ENCODE results near the gene GLDC. TPM values are rescaled to one million over a fixed set of nuclear protein-coding genes. Genes with fewer than 3 reads are reported as not detected.

GLDC gene
- polyA plus RNA-seq, 2 donors, result 2.3 to 2.7 TPM

- Histone ChIP-seq H3K4me3 (ENCODE audit: low read depth in 1 of 2, low read length in 2 of 2) (no peak overlapping the region), H3K9me3 (ENCODE audit: control insufficient read depth in 2 of 2, insufficient read depth in 1 of 2, low read depth in 1 of 2, low read length in 1 of 2) (no peaks in the 10 kb centered on the region), H3K27me3 (ENCODE audit: control insufficient read depth in 1 of 2, insufficient read depth in 2 of 2, low read length in 2 of 2) (no peaks in the 10 kb centered on the region), H3K4me1 (ENCODE audit: control insufficient read depth in 2 of 2, insufficient read depth in 2 of 2, low read length in 1 of 2) (no peaks in the 10 kb centered on the region), H3K27ac (ENCODE audit: low read depth in 2 of 2, low read length in 1 of 2) (no peak overlapping the region), H3K36me3 (ENCODE audit: control insufficient read depth in 2 of 2, insufficient read depth in 2 of 2, low read length in 1 of 2) (no peaks in the 10 kb centered on the region)
- WGBS, 2 donors, result 93 to 96% methylated on average over 2 of the region's 2 CpGs
Observed at GRCh38 chr9:6506571-6506970, 139.0 kb downstream of the GLDC start.

- Histone ChIP-seq H3K27me3 (ENCODE audit: control insufficient read depth in 1 of 2, insufficient read depth in 2 of 2, low read length in 2 of 2) (no peaks in the 10 kb centered on the region), H3K27ac (ENCODE audit: low read depth in 2 of 2, low read length in 1 of 2) (no peak overlapping the region), H3K4me1 (ENCODE audit: control insufficient read depth in 2 of 2, insufficient read depth in 2 of 2, low read length in 1 of 2) (no peaks in the 10 kb centered on the region), H3K36me3 (ENCODE audit: control insufficient read depth in 2 of 2, insufficient read depth in 2 of 2, low read length in 1 of 2) (peaks cover 6 to 10% of the 10 kb centered on the region in 2 donors), H3K9me3 (ENCODE audit: control insufficient read depth in 2 of 2, insufficient read depth in 1 of 2, low read depth in 1 of 2, low read length in 1 of 2) (no peaks in the 10 kb centered on the region), H3K4me3 (ENCODE audit: low read depth in 1 of 2, low read length in 2 of 2) (no peak overlapping the region)
- 88 to 97% methylated on average over 3 of the region's 3 CpGs for WGBS, 2 donors
Observed at GRCh38 chr9:6502399-6502798, 143.1 kb downstream of the GLDC start.

- no peaks in the 10 kb centered on the region for H3K9me3 ChIP-seq (ENCODE audit: control insufficient read depth in 2 of 2, insufficient read depth in 1 of 2, low read depth in 1 of 2, low read length in 1 of 2)
- no peaks in the 10 kb centered on the region for H3K27me3 ChIP-seq (ENCODE audit: control insufficient read depth in 1 of 2, insufficient read depth in 2 of 2, low read length in 2 of 2)
- H3K27ac ChIP-seq (ENCODE audit: low read depth in 2 of 2, low read length in 1 of 2), result no peak overlapping the region
- H3K4me3 ChIP-seq (ENCODE audit: low read depth in 1 of 2, low read length in 2 of 2), result no peak overlapping the region
- peaks cover 10% of the 10 kb centered on the region in 2 donors for H3K36me3 ChIP-seq (ENCODE audit: control insufficient read depth in 2 of 2, insufficient read depth in 2 of 2, low read length in 1 of 2)
- H3K4me1 ChIP-seq (ENCODE audit: control insufficient read depth in 2 of 2, insufficient read depth in 2 of 2, low read length in 1 of 2), result no peaks in the 10 kb centered on the region
- 83 to 87% methylated on average over 2 of the region's 2 CpGs for WGBS, 2 donors
Observed at GRCh38 chr9:6501526-6502210, 143.9 kb downstream of the GLDC start.

- WGBS, 2 donors, result 95 to 100% methylated on average over 1 of the region's 1 CpG
- H3K9me3 ChIP-seq (ENCODE audit: control insufficient read depth in 2 of 2, insufficient read depth in 1 of 2, low read depth in 1 of 2, low read length in 1 of 2), result no peaks in the 10 kb centered on the region
- H3K4me1 ChIP-seq (ENCODE audit: control insufficient read depth in 2 of 2, insufficient read depth in 2 of 2, low read length in 1 of 2), result no peaks in the 10 kb centered on the region
- no peak overlapping the region for H3K4me3 ChIP-seq (ENCODE audit: low read depth in 1 of 2, low read length in 2 of 2)
- no peak overlapping the region for H3K27ac ChIP-seq (ENCODE audit: low read depth in 2 of 2, low read length in 1 of 2)
- H3K36me3 ChIP-seq (ENCODE audit: control insufficient read depth in 2 of 2, insufficient read depth in 2 of 2, low read length in 1 of 2), result peaks cover 10% of the 10 kb centered on the region in 2 donors
- H3K27me3 ChIP-seq (ENCODE audit: control insufficient read depth in 1 of 2, insufficient read depth in 2 of 2, low read length in 2 of 2), result no peaks in the 10 kb centered on the region
Observed at GRCh38 chr9:6498982-6499381, 146.5 kb downstream of the GLDC start.

- WGBS, 2 donors, result 90 to 100% methylated on average over 1 of the region's 1 CpG
- no peak overlapping the region for H3K4me3 ChIP-seq (ENCODE audit: low read depth in 1 of 2, low read length in 2 of 2)
- H3K4me1 ChIP-seq (ENCODE audit: control insufficient read depth in 2 of 2, insufficient read depth in 2 of 2, low read length in 1 of 2), result no peaks in the 10 kb centered on the region
- H3K27me3 ChIP-seq (ENCODE audit: control insufficient read depth in 1 of 2, insufficient read depth in 2 of 2, low read length in 2 of 2), result no peaks in the 10 kb centered on the region
- no peak overlapping the region for H3K27ac ChIP-seq (ENCODE audit: low read depth in 2 of 2, low read length in 1 of 2)
- H3K36me3 ChIP-seq (ENCODE audit: control insufficient read depth in 2 of 2, insufficient read depth in 2 of 2, low read length in 1 of 2), result peaks cover 10 to 14% of the 10 kb centered on the region in 2 donors
- no peaks in the 10 kb centered on the region for H3K9me3 ChIP-seq (ENCODE audit: control insufficient read depth in 2 of 2, insufficient read depth in 1 of 2, low read depth in 1 of 2, low read length in 1 of 2)
Observed at GRCh38 chr9:6495466-6495865, 150.1 kb downstream of the GLDC start.

GRCh38 chr9:6490863-6491262, 154.7 kb downstream of the GLDC start:
- no peaks in the 10 kb centered on the region for H3K9me3 ChIP-seq (ENCODE audit: control insufficient read depth in 2 of 2, insufficient read depth in 1 of 2, low read depth in 1 of 2, low read length in 1 of 2)
- WGBS, 2 donors, result 86 to 97% methylated on average over 2 of the region's 2 CpGs
- peaks cover 2 to 4% of the 10 kb centered on the region in 2 donors for H3K36me3 ChIP-seq (ENCODE audit: control insufficient read depth in 2 of 2, insufficient read depth in 2 of 2, low read length in 1 of 2)
- no peak overlapping the region for H3K27ac ChIP-seq (ENCODE audit: low read depth in 2 of 2, low read length in 1 of 2)
- no peaks in the 10 kb centered on the region for H3K27me3 ChIP-seq (ENCODE audit: control insufficient read depth in 1 of 2, insufficient read depth in 2 of 2, low read length in 2 of 2)
- H3K4me3 ChIP-seq (ENCODE audit: low read depth in 1 of 2, low read length in 2 of 2), result no peak overlapping the region
- no peaks in the 10 kb centered on the region for H3K4me1 ChIP-seq (ENCODE audit: control insufficient read depth in 2 of 2, insufficient read depth in 2 of 2, low read length in 1 of 2)

- 83 to 98% methylated on average over 1 of the region's 1 CpG for WGBS, 2 donors
- Histone ChIP-seq H3K9me3 (ENCODE audit: control insufficient read depth in 2 of 2, insufficient read depth in 1 of 2, low read depth in 1 of 2, low read length in 1 of 2) (no peaks in the 10 kb centered on the region), H3K27me3 (ENCODE audit: control insufficient read depth in 1 of 2, insufficient read depth in 2 of 2, low read length in 2 of 2) (no peaks in the 10 kb centered on the region), H3K36me3 (ENCODE audit: control insufficient read depth in 2 of 2, insufficient read depth in 2 of 2, low read length in 1 of 2) (peaks cover 4% of the 10 kb centered on the region in 2 donors), H3K4me3 (ENCODE audit: low read depth in 1 of 2, low read length in 2 of 2) (no peak overlapping the region), H3K27ac (ENCODE audit: low read depth in 2 of 2, low read length in 1 of 2) (no peak overlapping the region), H3K4me1 (ENCODE audit: control insufficient read depth in 2 of 2, insufficient read depth in 2 of 2, low read length in 1 of 2) (no peaks in the 10 kb centered on the region)
Observed at GRCh38 chr9:6489099-6489498, 156.4 kb downstream of the GLDC start.

GRCh38 chr9:6488395-6488794, 157.1 kb downstream of the GLDC start:
- Histone ChIP-seq H3K4me3 (ENCODE audit: low read depth in 1 of 2, low read length in 2 of 2) (no peak overlapping the region), H3K36me3 (ENCODE audit: control insufficient read depth in 2 of 2, insufficient read depth in 2 of 2, low read length in 1 of 2) (peaks cover 4% of the 10 kb centered on the region in 2 donors), H3K27ac (ENCODE audit: low read depth in 2 of 2, low read length in 1 of 2) (no peak overlapping the region), H3K9me3 (ENCODE audit: control insufficient read depth in 2 of 2, insufficient read depth in 1 of 2, low read depth in 1 of 2, low read length in 1 of 2) (no peaks in the 10 kb centered on the region), H3K27me3 (ENCODE audit: control insufficient read depth in 1 of 2, insufficient read depth in 2 of 2, low read length in 2 of 2) (no peaks in the 10 kb centered on the region), H3K4me1 (ENCODE audit: control insufficient read depth in 2 of 2, insufficient read depth in 2 of 2, low read length in 1 of 2) (no peaks in the 10 kb centered on the region)
- WGBS, 2 donors, result 94 to 95% methylated on average over 7 of the region's 7 CpGs

- peaks cover 0 to 4% of the 10 kb centered on the region in 2 donors for H3K36me3 ChIP-seq (ENCODE audit: control insufficient read depth in 2 of 2, insufficient read depth in 2 of 2, low read length in 1 of 2)
- no peak overlapping the region for H3K4me3 ChIP-seq (ENCODE audit: low read depth in 1 of 2, low read length in 2 of 2)
- no peak overlapping the region for H3K27ac ChIP-seq (ENCODE audit: low read depth in 2 of 2, low read length in 1 of 2)
- H3K9me3 ChIP-seq (ENCODE audit: control insufficient read depth in 2 of 2, insufficient read depth in 1 of 2, low read depth in 1 of 2, low read length in 1 of 2), result no peaks in the 10 kb centered on the region
- WGBS, 2 donors, result 57 to 72% methylated on average over 2 of the region's 2 CpGs
- no peaks in the 10 kb centered on the region for H3K4me1 ChIP-seq (ENCODE audit: control insufficient read depth in 2 of 2, insufficient read depth in 2 of 2, low read length in 1 of 2)
- no peaks in the 10 kb centered on the region for H3K27me3 ChIP-seq (ENCODE audit: control insufficient read depth in 1 of 2, insufficient read depth in 2 of 2, low read length in 2 of 2)
Observed at GRCh38 chr9:6484210-6484609, 161.3 kb downstream of the GLDC start.
